Measurements from ENCODE around the gene TRIP13.

GRCh38 chr5:893711-894110 is 1.0 kb downstream of the TRIP13 start:
- TF ChIP-seq ZFP3 (CRISPR knock-in tag; IDR thresholded peaks at IDR 0.05): no peak
- TF ChIP-seq PPARA (CRISPR knock-in tag; IDR thresholded peaks at IDR 0.05; ENCODE audit: borderline replicate concordance): no peak
- TF ChIP-seq ZNF8 (CRISPR knock-in tag; IDR thresholded peaks at IDR 0.05): no peak
- TF ChIP-seq ZFP30 (CRISPR knock-in tag; IDR thresholded peaks at IDR 0.05): no peak
- no peak for TF ChIP-seq CREB5 (CRISPR knock-in tag; IDR thresholded peaks at IDR 0.05; ENCODE audit: low read depth)
- no peak for TF ChIP-seq ARNTL (CRISPR knock-in tag; IDR thresholded peaks at IDR 0.05; ENCODE audit: borderline replicate concordance, low read depth)
